Suprapubic skin (tissue), 4 donors: ENCODE data around the gene RBP3. TPM values are rescaled to one million over a fixed set of nuclear protein-coding genes. Genes with fewer than 3 reads are reported as not detected.

Source experiments
- DNase-seq, 2 donors: peaks; one replicate each; pipeline ENCODE4 v3.0.0-alpha.2; 2019; ENCODE audit warnings: low spot score in 2 of 2
- H3K27ac ChIP-seq: fragments of 200-600 bp; sonication (generic); one replicate; pipeline ENCODE4 v1.5.1; 2019
- H3K27me3 ChIP-seq: fragments of 200-600 bp; sonication (generic); one replicate; pipeline ENCODE4 v1.5.1; 2019
- H3K36me3 ChIP-seq: fragments of 200-600 bp; sonication (generic); one replicate; pipeline ENCODE4 v1.5.1; 2019
- H3K4me1 ChIP-seq: fragments of 200-600 bp; sonication (generic); one replicate; pipeline ENCODE4 v1.5.1; 2019
- H3K4me3 ChIP-seq: fragments of 200-600 bp; sonication (generic); one replicate; pipeline ENCODE4 v1.5.1; 2019; ENCODE audit warnings: mild to moderate bottlenecking
- H3K9me3 ChIP-seq: fragments of 200-600 bp; sonication (generic); one replicate; pipeline ENCODE4 v1.5.1; 2019
- EP300 ChIP-seq: sonication (generic); formaldehyde crosslinking; IDR thresholded peaks from one replicate; pipeline ENCODE4 v1.6.1; 2017; ENCODE audit warnings: antibody characterized with exemption
- POLR2A ChIP-seq, 2 donors: fragments of 450-650 bp; IDR thresholded peaks; one replicate each; pipeline ENCODE4 v1.6.1; 2017; ENCODE audit warnings: antibody characterized with exemption in 2 of 2, mild to moderate bottlenecking in 2 of 2, moderate library complexity in 2 of 2
- POLR2AphosphoS5 ChIP-seq, 3 donors: sonication (generic); formaldehyde crosslinking; IDR thresholded peaks; one replicate each; pipeline ENCODE4 v1.6.1; 2017; ENCODE audit warnings: antibody characterized with exemption in 3 of 3
- WGBS: methylation state at CpG from one replicate; pipeline ENCODE4 v1.1.5; 2018; 5-methylcytosine and 5-hydroxymethylcytosine counted together
- total RNA-seq, 4 donors: library from RNA; depleted of rRNA; stranded (reverse); fragments of >200 nt; gene quantifications; one replicate each; pipeline ENCODE4 v1.1.0, GENCODE V29; 2016
- TF ChIP-seq, protein P1 (sequence below), 2 donors: fragments of 200-600 bp in 1 of 2; fragments of 450-650 bp in 1 of 2; sonication (generic) in 1 of 2; IDR thresholded peaks; one replicate each; pipeline ENCODE4 v1.5.1; 2016 to 2019; ENCODE audit warnings: antibody characterized with exemption in 2 of 2, mild to moderate bottlenecking in 1 of 2, moderate library complexity in 1 of 2

RBP3 gene
- total RNA-seq, 4 donors from 2014 or later = not detected

DNA sequence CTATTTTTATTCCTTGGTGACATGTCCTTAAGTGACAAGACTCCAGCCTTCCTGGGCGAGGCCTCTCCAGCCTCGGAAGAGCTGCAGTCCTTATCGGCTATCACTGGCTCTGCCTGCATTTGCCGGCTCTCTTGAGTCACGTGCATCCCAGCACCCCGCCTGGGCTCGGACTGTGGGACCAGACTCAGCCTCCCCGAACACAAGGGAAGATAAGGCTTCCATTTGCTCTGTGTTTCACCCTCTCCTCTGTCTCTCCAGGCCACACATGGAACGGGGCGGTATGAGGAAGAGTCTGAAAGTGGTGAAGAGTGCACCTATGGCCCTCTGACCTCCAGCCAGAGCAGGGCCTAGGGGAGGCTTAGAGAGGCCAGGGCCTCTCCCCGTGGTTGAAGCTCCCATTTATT is 21.2 kb upstream of the RBP3 start:
- Histone ChIP-seq H3K4me3 (no peak overlapping the region), H3K27ac (no peak overlapping the region), H3K9me3 (no peaks in the 10 kb centered on the region), H3K27me3 (peaks cover 10% of the 10 kb centered on the region), H3K36me3 (no peaks in the 10 kb centered on the region), H3K4me1 (peaks cover 7% of the 10 kb centered on the region)
- DNase-seq = peak; percentile 32 to 42
- 81% methylated on average over 11 of the region's 11 CpGs for WGBS
- TF ChIP-seq POLR2AphosphoS5 (IDR thresholded peaks at IDR 0.05) = no peak
- TF ChIP-seq POLR2A (IDR thresholded peaks at IDR 0.05) = no peak
- no peak for TF ChIP-seq EP300
- TF ChIP-seq, protein P1, sequence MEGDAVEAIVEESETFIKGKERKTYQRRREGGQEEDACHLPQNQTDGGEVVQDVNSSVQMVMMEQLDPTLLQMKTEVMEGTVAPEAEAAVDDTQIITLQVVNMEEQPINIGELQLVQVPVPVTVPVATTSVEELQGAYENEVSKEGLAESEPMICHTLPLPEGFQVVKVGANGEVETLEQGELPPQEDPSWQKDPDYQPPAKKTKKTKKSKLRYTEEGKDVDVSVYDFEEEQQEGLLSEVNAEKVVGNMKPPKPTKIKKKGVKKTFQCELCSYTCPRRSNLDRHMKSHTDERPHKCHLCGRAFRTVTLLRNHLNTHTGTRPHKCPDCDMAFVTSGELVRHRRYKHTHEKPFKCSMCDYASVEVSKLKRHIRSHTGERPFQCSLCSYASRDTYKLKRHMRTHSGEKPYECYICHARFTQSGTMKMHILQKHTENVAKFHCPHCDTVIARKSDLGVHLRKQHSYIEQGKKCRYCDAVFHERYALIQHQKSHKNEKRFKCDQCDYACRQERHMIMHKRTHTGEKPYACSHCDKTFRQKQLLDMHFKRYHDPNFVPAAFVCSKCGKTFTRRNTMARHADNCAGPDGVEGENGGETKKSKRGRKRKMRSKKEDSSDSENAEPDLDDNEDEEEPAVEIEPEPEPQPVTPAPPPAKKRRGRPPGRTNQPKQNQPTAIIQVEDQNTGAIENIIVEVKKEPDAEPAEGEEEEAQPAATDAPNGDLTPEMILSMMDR (IDR thresholded peaks at IDR 0.05) = no peak

GRCh38 chr10:47329855-47330254 is 18.3 kb upstream of the RBP3 start:
- 93% methylated on average over 4 of the region's 4 CpGs for WGBS
- Histone ChIP-seq H3K27me3 (peaks cover 5% of the 10 kb centered on the region), H3K27ac (no peak overlapping the region), H3K9me3 (no peaks in the 10 kb centered on the region), H3K4me3 (no peak overlapping the region), H3K36me3 (no peaks in the 10 kb centered on the region), H3K4me1 (peaks cover 7% of the 10 kb centered on the region)
- peak; percentile 43 to 51 for DNase-seq
- TF ChIP-seq EP300 (no peak), POLR2A (IDR thresholded peaks at IDR 0.05) (no peak), POLR2AphosphoS5 (IDR thresholded peaks at IDR 0.05) (no peak)
- TF ChIP-seq, protein P1 (IDR thresholded peaks at IDR 0.05) = no peak

GRCh38 chr10:47330366-47330765 is 17.8 kb upstream of the RBP3 start:
- no peak for TF ChIP-seq EP300
- no peak for TF ChIP-seq POLR2A (IDR thresholded peaks at IDR 0.05)
- TF ChIP-seq POLR2AphosphoS5 (IDR thresholded peaks at IDR 0.05) = no peak
- TF ChIP-seq, protein P1 (IDR thresholded peaks at IDR 0.05) = no peak
- peak; percentile 39 to 68 for DNase-seq
- Histone ChIP-seq H3K9me3 (no peaks in the 10 kb centered on the region), H3K27ac (no peak overlapping the region), H3K4me1 (peaks cover 7% of the 10 kb centered on the region), H3K27me3 (peaks cover 6% of the 10 kb centered on the region), H3K4me3 (no peak overlapping the region), H3K36me3 (no peaks in the 10 kb centered on the region)
- 96% methylated on average over 3 of the region's 3 CpGs for WGBS

DNA sequence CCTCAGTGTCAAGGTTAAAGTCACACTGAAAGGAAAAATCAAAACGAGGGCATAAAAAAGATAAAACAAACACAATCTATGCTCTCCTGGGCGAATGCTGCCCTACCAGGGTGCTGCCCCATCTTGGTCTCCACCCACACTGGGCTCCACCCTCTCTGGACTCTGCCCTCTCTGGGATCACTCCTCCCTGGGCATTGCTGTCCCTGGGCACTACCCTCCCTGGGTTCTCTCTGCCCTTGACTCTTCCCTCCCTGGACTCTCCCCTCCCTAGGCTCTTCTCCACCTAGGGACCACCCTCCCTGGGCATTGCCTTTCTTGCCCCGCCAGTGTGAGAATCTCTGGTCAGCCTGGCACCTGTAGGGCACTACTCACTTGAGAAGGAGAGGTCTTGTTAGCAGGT is 17.4 kb upstream of the RBP3 start:
- TF ChIP-seq, protein P1 (IDR thresholded peaks at IDR 0.05) = no peak
- TF ChIP-seq POLR2AphosphoS5 (IDR thresholded peaks at IDR 0.05) (no peak), POLR2A (IDR thresholded peaks at IDR 0.05) (no peak), EP300 (no peak)

GRCh38 chr10:47331491-47331890 is 16.7 kb upstream of the RBP3 start:
- Histone ChIP-seq H3K27me3 (peaks cover 12% of the 10 kb centered on the region), H3K4me1 (no peaks in the 10 kb centered on the region), H3K4me3 (no peak overlapping the region), H3K36me3 (no peaks in the 10 kb centered on the region), H3K9me3 (no peaks in the 10 kb centered on the region), H3K27ac (no peak overlapping the region)
- TF ChIP-seq POLR2AphosphoS5 (IDR thresholded peaks at IDR 0.05) (no peak), EP300 (no peak), POLR2A (IDR thresholded peaks at IDR 0.05) (no peak)
- TF ChIP-seq, protein P1 (IDR thresholded peaks at IDR 0.05) = no peak
- 93% methylated on average over 5 of the region's 9 CpGs for WGBS
- DNase-seq = peak; percentile 28 to 53

More for the DNA sequence above, 17.4 kb upstream of the RBP3 start:
- peaks cover 5% of the 10 kb centered on the region for H3K4me1 ChIP-seq
- H3K27ac ChIP-seq = no peak overlapping the region
- DNase-seq = peak; percentile 34 to 64
- WGBS = 77% methylated on average over 3 of the region's 3 CpGs
- no peaks in the 10 kb centered on the region for H3K36me3 ChIP-seq
- peaks cover 10% of the 10 kb centered on the region for H3K27me3 ChIP-seq
- no peaks in the 10 kb centered on the region for H3K9me3 ChIP-seq
- H3K4me3 ChIP-seq = no peak overlapping the region
